Heart left ventricle (tissue), 16 donors: Measurements from ENCODE around the gene CD164. TPM values are rescaled to one million over a fixed set of nuclear protein-coding genes. Genes with fewer than 3 reads are reported as not detected.

Source experiments
- ATAC-seq, 4 donors: fragments of 200-7000 bp; cut with Tn5 transposase; one replicate each; pipeline ENCODE4 v1.9.1; 2020 to 2022; ENCODE audit warnings: moderate library complexity in 4 of 4, mild to moderate bottlenecking in 3 of 4, moderate number of reproducible peaks in 1 of 4
- DNase-seq, 5 donors: peaks; one replicate each; pipeline ENCODE4 v3.0.0-alpha.2; 2020
- H3K27ac ChIP-seq, 12 donors: fragments of 200-600 bp; sonication (generic) in 4 of 12; one replicate each; pipeline versions ENCODE4 v1.5.0 to v1.8.0; 2016 to 2022; ENCODE audit warnings: mild to moderate bottlenecking in 2 of 12
- H3K27me3 ChIP-seq, 9 donors: fragments of 200-600 bp; sonication (generic) in 2 of 9; one replicate each; pipeline versions ENCODE4 v1.5.1 to v1.8.0; 2016 to 2022; ENCODE audit warnings: mild to moderate bottlenecking in 3 of 9
- H3K36me3 ChIP-seq, 9 donors: fragments of 200-600 bp; sonication (generic) in 2 of 9; one replicate each; pipeline versions ENCODE4 v1.5.0 to v1.8.0; 2018 to 2022; ENCODE audit warnings: mild to moderate bottlenecking in 2 of 9
- H3K4me1 ChIP-seq, 12 donors: fragments of 200-600 bp; sonication (generic) in 4 of 12; one replicate each; pipeline versions ENCODE4 v1.5.0 to v1.8.0; 2016 to 2022; ENCODE audit warnings: mild to moderate bottlenecking in 3 of 12
- H3K4me3 ChIP-seq, 12 donors: fragments of 200-600 bp; sonication (generic) in 4 of 12; one replicate each; pipeline versions ENCODE4 v1.5.0 to v1.8.0; 2017 to 2022; ENCODE audit warnings: mild to moderate bottlenecking in 9 of 12, moderate library complexity in 4 of 12
- H3K9me3 ChIP-seq, 12 donors: fragments of 200-600 bp; sonication (generic) in 4 of 12; one replicate each; pipeline versions ENCODE4 v1.5.0 to v1.8.0; 2016 to 2022; ENCODE audit warnings: mild to moderate bottlenecking in 1 of 12
- POLR2A ChIP-seq, 2 donors: fragments of 450-650 bp; IDR thresholded peaks; one replicate each; pipeline ENCODE4 v1.6.1; 2017; ENCODE audit warnings: antibody characterized with exemption in 2 of 2, mild to moderate bottlenecking in 2 of 2, moderate library complexity in 2 of 2
- WGBS, 4 donors: extraction: QIAGEN DNeasy Blood & Tissue Kit in 2 of 4; methylation state at CpG; one replicate each; pipeline versions ENCODE4 v1.1.5 to v1.1.7; 2013 to 2018; 5-methylcytosine and 5-hydroxymethylcytosine counted together
- intact Hi-C, 10 donors: fragments of 100-400 bp; cut with DNase I; formaldehyde crosslinking; loops; one replicate each; pipeline versions ENCODE4 v1.11.1 to v1.14.2; 2022
- long read RNA-seq, 3 donors: library from polyadenylated mRNA; unstranded; transcript quantifications; one replicate each; pipeline ENCODE4 v2.0.0, GENCODE V29; 2020 to 2021
- polyA plus RNA-seq, 2 donors: library from polyadenylated mRNA; stranded (reverse); fragments of 200-250 nt; gene quantifications; one replicate each; pipeline ENCODE4 v1.2.3, GENCODE V29; 2013
- total RNA-seq, 9 donors: library from RNA; depleted of rRNA in 2 of 9; stranded (reverse); fragments of >200 nt in 2 of 9; fragmentation: NEBNext Ultra II Directional in 3 of 9; extraction: Animal tissue kit (Norgen Biotek cat#: 25700) in 3 of 9; gene quantifications; one replicate each; pipeline versions ENCODE4 v1.1.0 to v1.2.4, GENCODE V29; 2016 to 2023
- TF ChIP-seq, protein P1 (sequence below), 12 donors: fragments of 200-600 bp; sonication (generic) in 4 of 12; IDR thresholded peaks; one replicate each; pipeline versions ENCODE4 v1.5.0 to v1.8.0; 2018 to 2022; ENCODE audit warnings: antibody characterized with exemption in 12 of 12, mild to moderate bottlenecking in 5 of 12
- donor health status: ischemic (EF 13 %, LVEDD 7.1; RV severe dilation, severe dysfunction).
- donor health status: healthy with polysubstance abuse.
- donor health status: DM: no; HTN: yes; CAD: no.
- donor health status: DM: no; HTN: no; CAD: no.
- donor health status: ischemic (EF 25% LVEDD 6.9; RV normal size, moderate dysfunction).
- donor health status: ischemic (EF 25% LVEDD 5.7; RV mildly dilated, moderate dysfunction).
- donor health status: healthy.
- donor health status: DM: yes; HTN: yes; CAD: no.
- donor health status: ischemic (EF 35%, LVEDD 5.7; RV mildly dilated, moderate dysfunction).
- donor health status: nonischemic (EF 11% LVEDD 7.7; RV severe dilation, severe dysfunction).
- donor health status: DM: yes; HTN: yes; CAD: no.
- donor health status: PGD.
- donor health status: ischemic (EF 29% LVEDD 5.4; RV normal size, mild dysfunction).
- donor health status: nonischemic (EF 23%, LVEDD 6.1; RV moderate dilation, normal function).

Gene CD164
- total RNA-seq (100 to 1,000 TPM in 7 of 9 donors, 10 to 100 TPM in 2; 82.0 to 213 (median 119) TPM), polyA plus RNA-seq (100 to 1,000 TPM in 1 of 2 donors, 10 to 100 TPM in 1; 77.1 to 193 TPM)
- long read RNA-seq, donor 1, transcript CD164-202 (6 exons, 3,365 nt): major isoform, 207 of 216 reads
- long read RNA-seq, donor 1, transcript CD164-203 (5 exons, 2,936 nt): minor isoform, 5 of 216 reads
- long read RNA-seq, donor 1, partial matches to known transcripts: 0 of 216 reads
- long read RNA-seq, donor 1, other reads (novel, unspliced or antisense): 3 of 216 reads
- long read RNA-seq, donor 2, transcript CD164-202 (6 exons, 3,365 nt): major isoform, 414 of 454 reads
- long read RNA-seq, donor 2, transcript CD164-203 (5 exons, 2,936 nt): minor isoform, 21 of 454 reads
- long read RNA-seq, donor 2, partial matches to known transcripts: 4 of 454 reads
- long read RNA-seq, donor 2, other reads (novel, unspliced or antisense): 9 of 454 reads
- long read RNA-seq, donor 3, transcript CD164-202 (6 exons, 3,365 nt): major isoform, 275 of 284 reads
- long read RNA-seq, donor 3, partial matches to known transcripts: 1 of 284 reads
- long read RNA-seq, donor 3, other reads (novel, unspliced or antisense): 4 of 284 reads

DNA sequence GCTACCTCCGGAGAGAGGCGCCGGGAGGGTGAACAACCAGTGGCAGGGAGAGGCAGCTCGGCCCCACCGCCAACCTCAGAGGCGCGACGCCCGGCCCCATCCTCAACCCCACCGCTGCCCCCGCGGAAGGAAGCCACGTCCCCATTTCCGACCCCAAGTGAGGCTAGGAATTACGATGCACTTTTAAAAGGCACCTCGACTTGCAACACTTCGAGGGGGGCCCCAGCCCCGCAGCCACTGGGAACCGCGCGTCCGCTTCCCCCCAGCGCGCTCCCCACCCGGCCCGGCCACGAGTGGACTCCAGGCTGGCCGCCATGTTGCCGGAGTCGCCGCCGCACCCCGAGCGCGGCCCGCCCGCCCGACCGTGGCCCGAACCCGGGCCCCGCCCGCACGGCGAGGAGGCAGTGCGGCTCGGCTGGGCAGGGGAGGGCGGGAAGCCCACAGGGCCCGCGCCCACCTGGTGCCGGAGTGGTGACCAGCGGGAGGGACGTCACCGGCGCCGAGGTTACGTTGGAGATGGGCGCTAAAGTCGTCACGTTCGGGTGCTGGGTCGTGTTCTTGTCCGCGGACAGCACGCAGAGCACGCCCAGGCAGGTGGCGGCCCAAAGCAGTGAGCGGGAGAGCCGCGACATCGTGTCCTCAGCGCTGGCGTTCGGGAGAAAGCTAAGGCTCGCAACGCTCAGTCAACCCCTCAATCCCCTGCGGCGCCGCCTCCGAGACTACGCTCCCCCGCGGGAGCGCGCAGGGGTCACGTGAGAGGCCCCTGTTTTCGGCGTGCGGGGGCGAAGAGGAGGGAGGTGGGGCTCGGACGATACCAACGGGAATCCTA lies at the start of gene CD164:
CD164 (minus strand) TSS at position 721 of the 829 bp plus-strand sequence; CDS start at position 632, 89 bp downstream.
- DNase-seq: peak; percentile 95 to 97 (median 96)
- Histone ChIP-seq H3K36me3 (peaks cover 0 to 24% (median 17%) of the 10 kb centered on the region in 9 donors), H3K27me3 (no peaks in the 10 kb centered on the region), H3K27ac (peak within 1 kb of the TSS; percentile 97 to 100 (median 99)), H3K4me1 (peaks cover 0 to 53% (median 27%) of the 10 kb centered on the region in 12 donors), H3K4me3 (peak within 1 kb of the TSS; percentile 70 to 99 (median 96)), H3K9me3 (no peaks in the 10 kb centered on the region)
- intact Hi-C loops: loop anchor here (1.0 to 10.0 kb wide), 23 partner anchors 58 to 837 kb away; partner anchors contain the start of genes CEP57L1 (in 7 of the 10), MICAL1 (in 4 of the 10), PPIL6 (in 4 of the 10) and SMPD2 (in 4 of the 10)
- WGBS, 4 donors: 0 to 1% (median 1%) methylated on average over 42 to 93 of the region's 93 CpGs
- ATAC-seq: peak; percentile 91 to 94 (median 92)
- peak; percentile 37 to 88 for TF ChIP-seq POLR2A (IDR thresholded peaks at IDR 0.05)
- TF ChIP-seq, protein P1, sequence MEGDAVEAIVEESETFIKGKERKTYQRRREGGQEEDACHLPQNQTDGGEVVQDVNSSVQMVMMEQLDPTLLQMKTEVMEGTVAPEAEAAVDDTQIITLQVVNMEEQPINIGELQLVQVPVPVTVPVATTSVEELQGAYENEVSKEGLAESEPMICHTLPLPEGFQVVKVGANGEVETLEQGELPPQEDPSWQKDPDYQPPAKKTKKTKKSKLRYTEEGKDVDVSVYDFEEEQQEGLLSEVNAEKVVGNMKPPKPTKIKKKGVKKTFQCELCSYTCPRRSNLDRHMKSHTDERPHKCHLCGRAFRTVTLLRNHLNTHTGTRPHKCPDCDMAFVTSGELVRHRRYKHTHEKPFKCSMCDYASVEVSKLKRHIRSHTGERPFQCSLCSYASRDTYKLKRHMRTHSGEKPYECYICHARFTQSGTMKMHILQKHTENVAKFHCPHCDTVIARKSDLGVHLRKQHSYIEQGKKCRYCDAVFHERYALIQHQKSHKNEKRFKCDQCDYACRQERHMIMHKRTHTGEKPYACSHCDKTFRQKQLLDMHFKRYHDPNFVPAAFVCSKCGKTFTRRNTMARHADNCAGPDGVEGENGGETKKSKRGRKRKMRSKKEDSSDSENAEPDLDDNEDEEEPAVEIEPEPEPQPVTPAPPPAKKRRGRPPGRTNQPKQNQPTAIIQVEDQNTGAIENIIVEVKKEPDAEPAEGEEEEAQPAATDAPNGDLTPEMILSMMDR (IDR thresholded peaks at IDR 0.05): no peak

- Histone ChIP-seq H3K36me3 (no peaks in the 10 kb centered on the region), H3K9me3 (no peaks in the 10 kb centered on the region), H3K27ac (peak overlapping the region in 5 of 12 donors; percentile 26 to 54 (median 33)), H3K27me3 (no peaks in the 10 kb centered on the region), H3K4me3 (peak overlapping the region in 1 of 12 donors; percentile 31), H3K4me1 (peaks cover 0 to 10% (median 5%) of the 10 kb centered on the region in 12 donors)
- intact Hi-C loops: no loop called here
- ATAC-seq (no peak), DNase-seq (no peak)
- 71 to 86% (median 81%) methylated on average over 3 of the region's 3 CpGs for WGBS, 4 donors
- no peak for TF ChIP-seq POLR2A (IDR thresholded peaks at IDR 0.05)
- TF ChIP-seq, protein P1 (IDR thresholded peaks at IDR 0.05): no peak
Measured at GRCh38 chr6:109429496-109429895, 47.2 kb upstream of the CD164 start.

DNA sequence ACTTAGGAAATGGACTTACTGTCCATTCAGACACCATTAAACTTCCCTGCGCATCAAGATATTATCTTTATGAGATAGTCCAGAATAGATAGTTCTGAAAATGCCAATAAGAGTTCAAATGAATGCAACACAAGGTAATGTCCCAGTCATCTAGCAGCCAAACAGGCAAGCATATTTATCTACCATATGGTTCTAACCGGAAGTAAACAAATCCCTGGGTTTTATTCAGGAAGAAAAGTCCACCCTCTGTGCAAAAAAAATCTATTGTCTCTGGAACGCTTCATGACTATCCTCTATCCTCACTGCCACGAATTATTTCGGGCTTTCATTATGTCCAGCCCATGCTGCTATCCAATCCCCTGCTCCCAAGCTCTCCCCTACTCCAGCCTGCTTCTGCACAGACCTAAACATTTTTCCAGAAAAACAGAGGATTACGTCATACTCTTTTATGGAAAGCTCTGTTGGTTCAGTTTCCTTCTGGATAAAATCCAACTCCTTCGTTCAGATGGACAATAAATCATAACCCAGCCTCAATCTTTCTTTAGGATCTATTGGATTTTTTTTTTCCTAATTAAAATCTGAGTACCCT lies 46.7 kb upstream of the CD164 start:
- TF ChIP-seq POLR2A (IDR thresholded peaks at IDR 0.05): no peak
- TF ChIP-seq, protein P1 (IDR thresholded peaks at IDR 0.05): no peak
- ATAC-seq (peak in 2 of 4 donors; percentile 68 to 93), DNase-seq (peak in 1 of 5 donors; percentile 30)
- Histone ChIP-seq H3K27ac (peak overlapping the region in 6 of 12 donors; percentile 17 to 54 (median 33)), H3K9me3 (no peaks in the 10 kb centered on the region), H3K4me1 (peaks cover 0 to 10% (median 5%) of the 10 kb centered on the region in 12 donors), H3K27me3 (no peaks in the 10 kb centered on the region), H3K4me3 (peak overlapping the region in 3 of 12 donors; percentile 10 to 31 (median 16)), H3K36me3 (no peaks in the 10 kb centered on the region)
- WGBS, 4 donors: 33 to 54% (median 42%) methylated on average over 7 of the region's 7 CpGs
- intact Hi-C loops: no loop called here
